ENCODE results near the gene CD48. TPM values are rescaled to one million over a fixed set of nuclear protein-coding genes. Genes with fewer than 3 reads are reported as not detected.

CD48 gene
- total RNA-seq, 4 donors from 2014 or later: 0.53 to 4.3 (median 1.5) TPM

DNA sequence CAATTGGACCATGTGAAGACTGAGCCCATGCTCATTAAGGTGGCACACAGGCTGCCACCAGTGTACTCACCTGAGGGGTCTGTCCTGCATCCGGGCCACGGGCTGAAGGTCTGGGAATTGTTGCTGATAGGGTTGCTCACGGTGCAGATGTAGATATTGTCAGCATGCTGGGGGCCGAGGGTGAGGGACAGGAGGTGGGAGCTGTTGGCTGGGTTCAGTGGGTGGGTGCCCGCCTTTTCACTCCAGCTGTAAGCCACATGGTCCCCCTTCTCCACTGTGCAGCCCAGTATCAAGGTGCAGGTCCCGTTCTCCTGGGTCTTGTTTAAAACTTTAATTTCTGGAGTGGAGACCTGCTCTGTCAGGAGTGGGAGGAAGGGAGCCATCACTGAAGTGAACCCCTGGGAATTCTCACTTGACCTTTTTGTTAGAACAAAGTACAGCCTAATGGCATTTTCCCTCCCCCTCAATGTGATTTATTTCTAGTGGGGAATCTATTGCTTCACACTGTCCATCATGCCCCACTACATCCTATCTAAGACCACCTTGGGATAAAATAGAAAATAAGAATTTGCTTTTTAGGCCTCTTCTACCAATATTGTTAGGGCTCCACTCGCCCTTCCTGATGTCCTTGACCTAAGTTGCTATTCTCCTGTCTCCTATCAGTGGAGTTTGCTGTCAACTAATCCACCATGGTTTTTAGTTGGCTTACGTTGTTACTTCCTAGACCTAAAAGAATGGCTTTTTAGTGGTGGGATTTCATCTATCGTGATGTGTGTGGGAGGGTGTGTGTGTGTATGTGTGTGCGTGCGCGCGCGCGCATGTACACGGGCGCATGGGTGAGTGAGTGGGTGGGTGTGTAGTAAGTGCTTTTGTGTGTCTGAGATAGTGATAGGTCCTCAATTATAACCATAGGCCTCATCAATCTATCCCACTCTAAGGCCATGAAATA lies 76.8 kb downstream of the CD48 start:
- intact Hi-C loops (cut with DNase I; ENCODE audit: low total_unique reads): no loop called here
- DNase-seq (ENCODE audit: low spot score in 2 of 2): no peak
- no peak for TF ChIP-seq POLR2A (IDR thresholded peaks at IDR 0.05)
- TF ChIP-seq, protein P1, sequence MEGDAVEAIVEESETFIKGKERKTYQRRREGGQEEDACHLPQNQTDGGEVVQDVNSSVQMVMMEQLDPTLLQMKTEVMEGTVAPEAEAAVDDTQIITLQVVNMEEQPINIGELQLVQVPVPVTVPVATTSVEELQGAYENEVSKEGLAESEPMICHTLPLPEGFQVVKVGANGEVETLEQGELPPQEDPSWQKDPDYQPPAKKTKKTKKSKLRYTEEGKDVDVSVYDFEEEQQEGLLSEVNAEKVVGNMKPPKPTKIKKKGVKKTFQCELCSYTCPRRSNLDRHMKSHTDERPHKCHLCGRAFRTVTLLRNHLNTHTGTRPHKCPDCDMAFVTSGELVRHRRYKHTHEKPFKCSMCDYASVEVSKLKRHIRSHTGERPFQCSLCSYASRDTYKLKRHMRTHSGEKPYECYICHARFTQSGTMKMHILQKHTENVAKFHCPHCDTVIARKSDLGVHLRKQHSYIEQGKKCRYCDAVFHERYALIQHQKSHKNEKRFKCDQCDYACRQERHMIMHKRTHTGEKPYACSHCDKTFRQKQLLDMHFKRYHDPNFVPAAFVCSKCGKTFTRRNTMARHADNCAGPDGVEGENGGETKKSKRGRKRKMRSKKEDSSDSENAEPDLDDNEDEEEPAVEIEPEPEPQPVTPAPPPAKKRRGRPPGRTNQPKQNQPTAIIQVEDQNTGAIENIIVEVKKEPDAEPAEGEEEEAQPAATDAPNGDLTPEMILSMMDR (IDR thresholded peaks at IDR 0.05): no peak
- H3K4me3 ChIP-seq (ENCODE audit: low read depth, poor library complexity, severe bottlenecking): no peak overlapping the region
- 92 to 97% methylated on average over 17 of the region's 17 CpGs for WGBS, 2 donors

GRCh38 chr1:160633330-160633903 lies 78.2 kb downstream of the CD48 start:
- WGBS, 2 donors: 49 to 53% methylated on average over 2 of the region's 2 CpGs
- DNase-seq (ENCODE audit: low spot score in 2 of 2): no peak
- H3K4me3 ChIP-seq (ENCODE audit: low read depth, poor library complexity, severe bottlenecking): no peak overlapping the region
- intact Hi-C loops (cut with DNase I; ENCODE audit: low total_unique reads): no loop called here
- TF ChIP-seq POLR2A (IDR thresholded peaks at IDR 0.05): no peak
- TF ChIP-seq, protein P1 (IDR thresholded peaks at IDR 0.05): no peak

GRCh38 chr1:160631983-160632625 lies 79.5 kb downstream of the CD48 start:
- H3K4me3 ChIP-seq (ENCODE audit: low read depth, poor library complexity, severe bottlenecking): no peak overlapping the region
- TF ChIP-seq POLR2A (IDR thresholded peaks at IDR 0.05): no peak
- TF ChIP-seq, protein P1 (IDR thresholded peaks at IDR 0.05): no peak
- DNase-seq (ENCODE audit: low spot score in 2 of 2): no peak
- WGBS, 2 donors: 88 to 89% methylated on average over 6 of the region's 6 CpGs
- intact Hi-C loops (cut with DNase I; ENCODE audit: low total_unique reads): no loop called here

DNA sequence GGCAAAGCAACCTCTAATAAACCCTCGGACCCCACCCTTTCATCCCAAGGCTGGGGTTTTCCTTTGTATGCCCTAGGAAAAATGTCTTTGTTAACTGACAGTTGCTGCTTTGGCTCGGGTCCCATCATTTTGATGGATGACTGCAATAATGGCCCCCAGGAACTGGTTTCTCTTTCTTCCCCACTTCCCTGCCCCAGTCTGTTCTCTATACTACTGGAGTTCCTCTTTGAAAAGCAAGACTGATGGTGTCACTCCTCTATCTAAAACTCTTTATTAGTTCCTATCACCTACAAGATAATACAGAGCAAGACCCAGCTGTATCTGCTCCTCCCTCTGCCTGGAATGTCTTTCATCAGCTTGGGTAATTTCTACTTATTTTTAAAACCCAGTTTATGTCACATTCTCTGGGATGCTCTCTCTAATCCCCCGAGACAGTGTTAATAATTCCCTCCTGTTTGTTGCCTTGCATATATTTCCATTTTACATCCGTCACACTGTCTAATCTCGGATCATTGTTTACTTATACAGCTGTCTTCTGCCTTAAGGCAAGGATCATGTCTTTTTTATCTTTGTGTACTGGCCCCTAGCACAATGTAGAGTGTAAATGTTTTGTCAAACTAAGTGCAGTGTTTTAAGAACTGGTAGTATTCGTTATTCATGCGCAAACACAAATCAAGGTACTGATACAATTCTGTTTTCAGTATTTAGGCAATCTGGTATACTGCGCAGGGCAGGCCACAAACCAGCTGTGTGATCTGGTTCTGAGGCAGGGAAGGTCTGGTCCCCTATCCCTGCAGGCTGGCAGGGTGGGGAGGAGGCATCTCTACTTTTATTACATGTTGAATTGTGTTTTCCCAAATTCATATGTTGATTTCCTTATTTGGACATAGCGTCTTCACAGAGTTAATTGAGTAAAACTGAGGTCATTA lies 80.8 kb downstream of the CD48 start:
- no peak for TF ChIP-seq POLR2A (IDR thresholded peaks at IDR 0.05)
- TF ChIP-seq, protein P1 (IDR thresholded peaks at IDR 0.05): no peak
- WGBS, 2 donors: 58 to 61% methylated on average over 9 of the region's 9 CpGs
- intact Hi-C loops (cut with DNase I; ENCODE audit: low total_unique reads): no loop called here
- no peak for DNase-seq (ENCODE audit: low spot score in 2 of 2)
- no peak overlapping the region for H3K4me3 ChIP-seq (ENCODE audit: low read depth, poor library complexity, severe bottlenecking)
